ENCODE results near the gene SRGAP3.
A peak's percentile ranks its signal among the peaks of the same experiment; 100 is the strongest.

Gene SRGAP3

GRCh38 chr3:9169956-9170850 is 79.2 kb downstream of the SRGAP3 start:
- Histone ChIP-seq H3K9me2 (replicated peaks; ENCODE audit: low read depth, low read length) (no peaks in the 10 kb centered on the region), H3K27me3 (ENCODE audit: insufficient read depth, low read length, poor library complexity, severe bottlenecking) (no peaks in the 10 kb centered on the region), H3K9me3 (ENCODE audit: insufficient read depth, low read depth, low read length) (no peaks in the 10 kb centered on the region), H2AFZ (ENCODE audit: low read length) (no peak overlapping the region), H3K4me1 (ENCODE audit: insufficient read depth, low read length, poor library complexity, severe bottlenecking) (peaks cover 65% of the 10 kb centered on the region), H4K20me1 (ENCODE audit: insufficient read depth, low read length, poor library complexity, severe bottlenecking) (no peaks in the 10 kb centered on the region), H3K36me3 (ENCODE audit: insufficient read depth, low read length) (no peaks in the 10 kb centered on the region), H3K4me3 (ENCODE audit: low read length, poor library complexity, severe bottlenecking) (peak overlapping the region; percentile 24), H3K4me2 (ENCODE audit: low read depth, low read length, poor library complexity, severe bottlenecking) (peak overlapping the region; percentile 53), H3F3A (ENCODE audit: low read depth) (no peaks in the 10 kb centered on the region), H3K79me2 (ENCODE audit: insufficient read depth, low read length) (peaks cover 58% of the 10 kb centered on the region), H3K9ac (ENCODE audit: low read depth, low read length, poor library complexity, severe bottlenecking) (peak overlapping the region; percentile 43)
- TF ChIP-seq EZH2phosphoT487 (IDR thresholded peaks at IDR 0.05; ENCODE audit: borderline replicate concordance) (no peak), CTCF (conservative IDR thresholded peaks at IDR 0.05; ENCODE audit: low read length) (no peak)

GRCh38 chr3:9169326-9169725 is 80.1 kb downstream of the SRGAP3 start:
- no peaks in the 10 kb centered on the region for H3K9me3 ChIP-seq (ENCODE audit: insufficient read depth, low read depth, low read length)
- peaks cover 57% of the 10 kb centered on the region for H3K79me2 ChIP-seq (ENCODE audit: insufficient read depth, low read length)
- TF ChIP-seq CTCF (conservative IDR thresholded peaks at IDR 0.05; ENCODE audit: low read length) (no peak), EZH2phosphoT487 (IDR thresholded peaks at IDR 0.05; ENCODE audit: borderline replicate concordance) (no peak)
- H3K9me2 ChIP-seq (replicated peaks; ENCODE audit: low read depth, low read length): no peaks in the 10 kb centered on the region
- no peaks in the 10 kb centered on the region for H4K20me1 ChIP-seq (ENCODE audit: insufficient read depth, low read length, poor library complexity, severe bottlenecking)
- H3K4me3 ChIP-seq (ENCODE audit: low read length, poor library complexity, severe bottlenecking): peak overlapping the region; percentile 24
- no peaks in the 10 kb centered on the region for H3K36me3 ChIP-seq (ENCODE audit: insufficient read depth, low read length)
- H3F3A ChIP-seq (ENCODE audit: low read depth): no peaks in the 10 kb centered on the region
- H3K4me1 ChIP-seq (ENCODE audit: insufficient read depth, low read length, poor library complexity, severe bottlenecking): peaks cover 58% of the 10 kb centered on the region
- H3K4me2 ChIP-seq (ENCODE audit: low read depth, low read length, poor library complexity, severe bottlenecking): peak overlapping the region; percentile 53
- H3K9ac ChIP-seq (ENCODE audit: low read depth, low read length, poor library complexity, severe bottlenecking): peak overlapping the region; percentile 43
- H2AFZ ChIP-seq (ENCODE audit: low read length): no peak overlapping the region
- no peaks in the 10 kb centered on the region for H3K27me3 ChIP-seq (ENCODE audit: insufficient read depth, low read length, poor library complexity, severe bottlenecking)

GRCh38 chr3:9168241-9168741 is 81.2 kb downstream of the SRGAP3 start:
- H3K9me2 ChIP-seq (replicated peaks; ENCODE audit: low read depth, low read length): no peaks in the 10 kb centered on the region
- H3K9ac ChIP-seq (ENCODE audit: low read depth, low read length, poor library complexity, severe bottlenecking): peak overlapping the region; percentile 41
- no peaks in the 10 kb centered on the region for H3K36me3 ChIP-seq (ENCODE audit: insufficient read depth, low read length)
- peak overlapping the region; percentile 17 for H3K4me2 ChIP-seq (ENCODE audit: low read depth, low read length, poor library complexity, severe bottlenecking)
- H3K27me3 ChIP-seq (ENCODE audit: insufficient read depth, low read length, poor library complexity, severe bottlenecking): no peaks in the 10 kb centered on the region
- no peak for TF ChIP-seq CTCF (conservative IDR thresholded peaks at IDR 0.05; ENCODE audit: low read length)
- H3K79me2 ChIP-seq (ENCODE audit: insufficient read depth, low read length): peaks cover 53% of the 10 kb centered on the region
- peaks cover 49% of the 10 kb centered on the region for H3K4me1 ChIP-seq (ENCODE audit: insufficient read depth, low read length, poor library complexity, severe bottlenecking)
- no peak overlapping the region for H3K4me3 ChIP-seq (ENCODE audit: low read length, poor library complexity, severe bottlenecking)
- H2AFZ ChIP-seq (ENCODE audit: low read length): no peak overlapping the region
- no peaks in the 10 kb centered on the region for H4K20me1 ChIP-seq (ENCODE audit: insufficient read depth, low read length, poor library complexity, severe bottlenecking)
- no peaks in the 10 kb centered on the region for H3F3A ChIP-seq (ENCODE audit: low read depth)
- no peaks in the 10 kb centered on the region for H3K9me3 ChIP-seq (ENCODE audit: insufficient read depth, low read depth, low read length)

Measured in Loucy (cell line).